AG08396 (cell line): ENCODE data around the gene WDFY4.

Experiments
- DNase-seq: peaks from one replicate; pipeline ENCODE4 v3.0.0; 2012; ENCODE audit warnings: low spot score, mixed read lengths

WDFY4 gene

GRCh38 chr10:48881937-48882336 lies 197.3 kb downstream of the WDFY4 start:
- no peak for DNase-seq

- no peak for DNase-seq
These were observed 198.2 kb downstream of the WDFY4 start for GRCh38 chr10:48882881-48883280.

GRCh38 chr10:48883701-48884100 lies 199.0 kb downstream of the WDFY4 start:
- DNase-seq: no peak

- no peak for DNase-seq
These were observed 199.7 kb downstream of the WDFY4 start for GRCh38 chr10:48884179-48885045.

GRCh38 chr10:48885376-48885775 lies 200.7 kb downstream of the WDFY4 start:
- DNase-seq: no peak

- DNase-seq: no peak
These were observed 203.3 kb downstream of the WDFY4 start for GRCh38 chr10:48887982-48888381.

GRCh38 chr10:48890888-48891850 lies 206.5 kb downstream of the WDFY4 start:
- DNase-seq: no peak

- DNase-seq: peak; percentile 47
These were observed 210.5 kb downstream of the WDFY4 start for GRCh38 chr10:48894911-48895802.

- DNase-seq: no peak
These were observed 211.1 kb downstream of the WDFY4 start for GRCh38 chr10:48895803-48896195.

- peak; percentile 30 for DNase-seq
These were observed 212.2 kb downstream of the WDFY4 start for GRCh38 chr10:48896756-48897440.

GRCh38 chr10:48897441-48897790 lies 212.7 kb downstream of the WDFY4 start:
- no peak for DNase-seq

- DNase-seq: no peak
These were observed 213.8 kb downstream of the WDFY4 start for GRCh38 chr10:48898426-48898825.

GRCh38 chr10:48899781-48900180 lies 215.1 kb downstream of the WDFY4 start:
- DNase-seq: no peak

GRCh38 chr10:48900371-48900801 lies 215.7 kb downstream of the WDFY4 start:
- DNase-seq: no peak

- DNase-seq: no peak
These were observed 216.6 kb downstream of the WDFY4 start for GRCh38 chr10:48901319-48901718.

- no peak for DNase-seq
These were observed 217.4 kb downstream of the WDFY4 start for GRCh38 chr10:48902096-48902495.

GRCh38 chr10:48903151-48903550 lies 218.5 kb downstream of the WDFY4 start:
- DNase-seq: no peak

- DNase-seq: no peak
These were observed 220.2 kb downstream of the WDFY4 start for GRCh38 chr10:48904861-48905260.

- no peak for DNase-seq
These were observed 220.6 kb downstream of the WDFY4 start for GRCh38 chr10:48905311-48905710.

GRCh38 chr10:48906841-48907240 lies 222.2 kb downstream of the WDFY4 start:
- DNase-seq: no peak

- no peak for DNase-seq
These were observed 223.1 kb downstream of the WDFY4 start for GRCh38 chr10:48907730-48908129.
